Testis (tissue), 2 donors: ENCODE results near the gene CPB1.

Source experiments
- POLR2A ChIP-seq: fragments of 450-650 bp; IDR thresholded peaks from one replicate; pipeline ENCODE4 v1.6.1; 2017; ENCODE audit warnings: antibody characterized with exemption, mild to moderate bottlenecking, moderate library complexity
- TF ChIP-seq, protein P1 (sequence below), 3 experiments: fragments of 450-650 bp in 2 of 3; fragments of 200-600 bp in 1 of 3; sonication (generic) in 1 of 3; IDR thresholded peaks; one replicate each; pipeline ENCODE4 v1.5.1; 2016 to 2019; ENCODE audit warnings: antibody characterized with exemption in 3 of 3, mild to moderate bottlenecking in 2 of 3, moderate library complexity in 1 of 3

DNA sequence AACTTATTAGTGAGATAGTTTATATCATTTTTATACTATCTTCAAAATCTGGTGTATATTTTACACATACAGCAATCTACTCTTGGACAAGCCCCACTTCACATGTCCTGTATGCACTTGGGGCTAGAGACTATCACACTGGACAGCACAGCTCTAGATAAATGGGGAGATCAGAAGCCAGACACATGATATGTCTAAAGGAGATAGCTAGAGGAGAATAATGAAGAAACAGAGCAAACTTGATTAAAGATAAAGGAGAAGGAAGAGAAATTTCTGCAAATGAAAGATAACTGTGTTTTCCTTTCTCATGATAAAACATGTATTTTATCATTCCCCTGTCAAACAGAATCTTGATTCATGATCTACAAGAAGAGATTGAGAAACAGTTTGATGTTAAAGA, 50.5 kb downstream of the CPB1 start:
- TF ChIP-seq, protein P1, sequence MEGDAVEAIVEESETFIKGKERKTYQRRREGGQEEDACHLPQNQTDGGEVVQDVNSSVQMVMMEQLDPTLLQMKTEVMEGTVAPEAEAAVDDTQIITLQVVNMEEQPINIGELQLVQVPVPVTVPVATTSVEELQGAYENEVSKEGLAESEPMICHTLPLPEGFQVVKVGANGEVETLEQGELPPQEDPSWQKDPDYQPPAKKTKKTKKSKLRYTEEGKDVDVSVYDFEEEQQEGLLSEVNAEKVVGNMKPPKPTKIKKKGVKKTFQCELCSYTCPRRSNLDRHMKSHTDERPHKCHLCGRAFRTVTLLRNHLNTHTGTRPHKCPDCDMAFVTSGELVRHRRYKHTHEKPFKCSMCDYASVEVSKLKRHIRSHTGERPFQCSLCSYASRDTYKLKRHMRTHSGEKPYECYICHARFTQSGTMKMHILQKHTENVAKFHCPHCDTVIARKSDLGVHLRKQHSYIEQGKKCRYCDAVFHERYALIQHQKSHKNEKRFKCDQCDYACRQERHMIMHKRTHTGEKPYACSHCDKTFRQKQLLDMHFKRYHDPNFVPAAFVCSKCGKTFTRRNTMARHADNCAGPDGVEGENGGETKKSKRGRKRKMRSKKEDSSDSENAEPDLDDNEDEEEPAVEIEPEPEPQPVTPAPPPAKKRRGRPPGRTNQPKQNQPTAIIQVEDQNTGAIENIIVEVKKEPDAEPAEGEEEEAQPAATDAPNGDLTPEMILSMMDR (IDR thresholded peaks at IDR 0.05): no peak
- TF ChIP-seq POLR2A: no peak
